ENCODE measurements around the gene NPR2. TPM values are rescaled to one million over a fixed set of nuclear protein-coding genes. Genes with fewer than 3 reads are reported as not detected.

The NPR2 gene
- total RNA-seq, 1 experiment from 2014 or later: 10.1 TPM

DNA sequence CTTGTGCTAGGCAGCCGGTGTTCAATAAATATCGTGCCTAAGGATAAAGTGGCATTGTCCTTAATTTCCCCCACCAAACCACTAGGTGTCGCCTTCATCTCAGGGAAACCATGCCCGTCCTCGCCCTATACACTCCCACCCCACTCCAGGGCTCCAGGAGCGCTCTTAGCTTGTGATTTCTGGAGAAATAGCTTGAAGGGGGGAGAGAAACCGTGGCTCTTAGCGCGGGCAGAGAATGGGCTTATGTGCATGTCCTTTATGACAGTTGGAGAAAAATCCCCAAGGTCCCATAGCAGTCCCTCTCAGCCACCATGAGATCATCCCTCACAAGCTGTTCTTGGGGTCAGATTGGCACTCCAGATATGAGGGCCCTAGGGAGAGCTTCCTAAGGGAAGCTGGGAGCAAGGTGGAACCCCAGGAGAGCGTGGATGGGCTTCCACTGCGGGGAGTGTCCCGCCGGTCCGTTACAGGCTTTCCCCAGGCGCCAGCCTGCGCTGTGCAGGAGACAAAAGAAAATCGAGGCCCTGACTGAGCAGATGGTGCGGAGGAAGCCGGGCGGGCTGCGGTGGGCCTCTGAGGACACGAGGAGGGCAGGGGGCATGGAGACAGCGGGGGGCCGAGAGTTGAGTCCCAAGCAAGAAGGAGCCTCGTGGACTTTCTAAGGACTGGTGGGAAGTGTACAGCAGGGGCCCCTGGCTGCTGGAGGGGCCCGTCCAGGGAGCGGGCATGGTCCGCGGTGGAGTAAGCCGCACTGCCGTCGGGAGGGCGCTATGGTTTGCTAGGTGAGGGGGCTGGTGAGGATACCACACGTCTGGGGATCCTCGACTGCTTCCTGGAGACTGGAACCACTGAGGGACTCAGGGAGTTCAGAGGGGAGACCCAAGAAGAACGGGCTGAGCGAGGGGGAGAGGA, 750 bp upstream of the NPR2 start:
- no peaks in the 10 kb centered on the region for H3K9me3 Mint-ChIP-seq
- peak; percentile 69 for DNase-seq (ENCODE audit: low spot score)
- no peak overlapping the region; the same call in 1 of the 2 replicates for H3K27ac Mint-ChIP-seq
- peaks cover 12% of the 10 kb centered on the region; the same call in 1 of the 2 replicates for H3K36me3 Mint-ChIP-seq
- CTCF ChIA-PET: interaction anchor here (0.5 to 5.9 kb wide), 77 partner anchors 8 to 1198 kb away, joined by 3 to 143 read pairs (median 5); partner anchors contain the start of genes ARHGEF39, CCDC107, CREB3 and FAM221B
- peaks cover 11% of the 10 kb centered on the region for H3K4me1 Mint-ChIP-seq
- POLR2A ChIA-PET: interaction anchor here (0.9 to 1.4 kb wide), 5 partner anchors 23 to 94 kb away, joined by 3 to 9 read pairs (median 3); partner anchors contain the start of genes FAM221B, HINT2 and TMEM8B
- H3K27me3 Mint-ChIP-seq (ENCODE audit: low read depth): peaks cover 3% of the 10 kb centered on the region; the same call in 1 of the 2 replicates
- TF ChIP-seq NFATC4 (CRISPR knock-in tag; IDR thresholded peaks at IDR 0.05) (no peak), FOXJ3 (CRISPR knock-in tag; IDR thresholded peaks at IDR 0.05; ENCODE audit: borderline replicate concordance) (no peak), ATF1 (CRISPR knock-in tag; IDR thresholded peaks at IDR 0.05) (no peak), RORB (CRISPR knock-in tag; IDR thresholded peaks at IDR 0.05) (no peak), TP53 (CRISPR knock-in tag; IDR thresholded peaks at IDR 0.05) (no peak), EMX1 (CRISPR knock-in tag; IDR thresholded peaks at IDR 0.05) (no peak), NFYB (CRISPR knock-in tag; conservative IDR thresholded peaks at IDR 0.05; ENCODE audit: low read depth) (no peak), USF2 (CRISPR knock-in tag; IDR thresholded peaks at IDR 0.05) (no peak), ZNF416 (CRISPR knock-in tag; IDR thresholded peaks at IDR 0.05) (no peak), GRHL2 (CRISPR knock-in tag; IDR thresholded peaks at IDR 0.05; ENCODE audit: insufficient replicate concordance, severe bottlenecking) (no peak), ZNF317 (CRISPR knock-in tag; IDR thresholded peaks at IDR 0.05; ENCODE audit: borderline replicate concordance, low read depth) (no peak), MAX (CRISPR knock-in tag; IDR thresholded peaks at IDR 0.05) (no peak), ZNF532 (CRISPR knock-in tag; IDR thresholded peaks at IDR 0.05; ENCODE audit: borderline replicate concordance) (no peak), HMGA2 (CRISPR knock-in tag; IDR thresholded peaks at IDR 0.05) (no peak)
- TF ChIP-seq, protein P1, sequence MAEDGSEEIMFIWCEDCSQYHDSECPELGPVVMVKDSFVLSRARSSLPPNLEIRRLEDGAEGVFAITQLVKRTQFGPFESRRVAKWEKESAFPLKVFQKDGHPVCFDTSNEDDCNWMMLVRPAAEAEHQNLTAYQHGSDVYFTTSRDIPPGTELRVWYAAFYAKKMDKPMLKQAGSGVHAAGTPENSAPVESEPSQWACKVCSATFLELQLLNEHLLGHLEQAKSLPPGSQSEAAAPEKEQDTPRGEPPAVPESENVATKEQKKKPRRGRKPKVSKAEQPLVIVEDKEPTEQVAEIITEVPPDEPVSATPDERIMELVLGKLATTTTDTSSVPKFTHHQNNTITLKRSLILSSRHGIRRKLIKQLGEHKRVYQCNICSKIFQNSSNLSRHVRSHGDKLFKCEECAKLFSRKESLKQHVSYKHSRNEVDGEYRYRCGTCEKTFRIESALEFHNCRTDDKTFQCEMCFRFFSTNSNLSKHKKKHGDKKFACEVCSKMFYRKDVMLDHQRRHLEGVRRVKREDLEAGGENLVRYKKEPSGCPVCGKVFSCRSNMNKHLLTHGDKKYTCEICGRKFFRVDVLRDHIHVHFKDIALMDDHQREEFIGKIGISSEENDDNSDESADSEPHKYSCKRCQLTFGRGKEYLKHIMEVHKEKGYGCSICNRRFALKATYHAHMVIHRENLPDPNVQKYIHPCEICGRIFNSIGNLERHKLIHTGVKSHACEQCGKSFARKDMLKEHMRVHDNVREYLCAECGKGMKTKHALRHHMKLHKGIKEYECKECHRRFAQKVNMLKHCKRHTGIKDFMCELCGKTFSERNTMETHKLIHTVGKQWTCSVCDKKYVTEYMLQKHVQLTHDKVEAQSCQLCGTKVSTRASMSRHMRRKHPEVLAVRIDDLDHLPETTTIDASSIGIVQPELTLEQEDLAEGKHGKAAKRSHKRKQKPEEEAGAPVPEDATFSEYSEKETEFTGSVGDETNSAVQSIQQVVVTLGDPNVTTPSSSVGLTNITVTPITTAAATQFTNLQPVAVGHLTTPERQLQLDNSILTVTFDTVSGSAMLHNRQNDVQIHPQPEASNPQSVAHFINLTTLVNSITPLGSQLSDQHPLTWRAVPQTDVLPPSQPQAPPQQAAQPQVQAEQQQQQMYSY (CRISPR knock-in tag; IDR thresholded peaks at IDR 0.05): 0 out of 2 replicates have a peak, but pooled peaks have one; percentile 15
- TF ChIP-seq, protein P2, sequence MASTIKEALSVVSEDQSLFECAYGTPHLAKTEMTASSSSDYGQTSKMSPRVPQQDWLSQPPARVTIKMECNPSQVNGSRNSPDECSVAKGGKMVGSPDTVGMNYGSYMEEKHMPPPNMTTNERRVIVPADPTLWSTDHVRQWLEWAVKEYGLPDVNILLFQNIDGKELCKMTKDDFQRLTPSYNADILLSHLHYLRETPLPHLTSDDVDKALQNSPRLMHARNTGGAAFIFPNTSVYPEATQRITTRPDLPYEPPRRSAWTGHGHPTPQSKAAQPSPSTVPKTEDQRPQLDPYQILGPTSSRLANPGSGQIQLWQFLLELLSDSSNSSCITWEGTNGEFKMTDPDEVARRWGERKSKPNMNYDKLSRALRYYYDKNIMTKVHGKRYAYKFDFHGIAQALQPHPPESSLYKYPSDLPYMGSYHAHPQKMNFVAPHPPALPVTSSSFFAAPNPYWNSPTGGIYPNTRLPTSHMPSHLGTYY (CRISPR knock-in tag; IDR thresholded peaks at IDR 0.05): no peak
- TF ChIP-seq, protein P3, sequence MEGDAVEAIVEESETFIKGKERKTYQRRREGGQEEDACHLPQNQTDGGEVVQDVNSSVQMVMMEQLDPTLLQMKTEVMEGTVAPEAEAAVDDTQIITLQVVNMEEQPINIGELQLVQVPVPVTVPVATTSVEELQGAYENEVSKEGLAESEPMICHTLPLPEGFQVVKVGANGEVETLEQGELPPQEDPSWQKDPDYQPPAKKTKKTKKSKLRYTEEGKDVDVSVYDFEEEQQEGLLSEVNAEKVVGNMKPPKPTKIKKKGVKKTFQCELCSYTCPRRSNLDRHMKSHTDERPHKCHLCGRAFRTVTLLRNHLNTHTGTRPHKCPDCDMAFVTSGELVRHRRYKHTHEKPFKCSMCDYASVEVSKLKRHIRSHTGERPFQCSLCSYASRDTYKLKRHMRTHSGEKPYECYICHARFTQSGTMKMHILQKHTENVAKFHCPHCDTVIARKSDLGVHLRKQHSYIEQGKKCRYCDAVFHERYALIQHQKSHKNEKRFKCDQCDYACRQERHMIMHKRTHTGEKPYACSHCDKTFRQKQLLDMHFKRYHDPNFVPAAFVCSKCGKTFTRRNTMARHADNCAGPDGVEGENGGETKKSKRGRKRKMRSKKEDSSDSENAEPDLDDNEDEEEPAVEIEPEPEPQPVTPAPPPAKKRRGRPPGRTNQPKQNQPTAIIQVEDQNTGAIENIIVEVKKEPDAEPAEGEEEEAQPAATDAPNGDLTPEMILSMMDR (IDR thresholded peaks at IDR 0.05): peak; percentile 67
- TF ChIP-seq, protein P4, sequence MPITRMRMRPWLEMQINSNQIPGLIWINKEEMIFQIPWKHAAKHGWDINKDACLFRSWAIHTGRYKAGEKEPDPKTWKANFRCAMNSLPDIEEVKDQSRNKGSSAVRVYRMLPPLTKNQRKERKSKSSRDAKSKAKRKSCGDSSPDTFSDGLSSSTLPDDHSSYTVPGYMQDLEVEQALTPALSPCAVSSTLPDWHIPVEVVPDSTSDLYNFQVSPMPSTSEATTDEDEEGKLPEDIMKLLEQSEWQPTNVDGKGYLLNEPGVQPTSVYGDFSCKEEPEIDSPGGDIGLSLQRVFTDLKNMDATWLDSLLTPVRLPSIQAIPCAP (CRISPR knock-in tag; IDR thresholded peaks at IDR 0.05): no peak
- peak overlapping the region; percentile 90 for H3K4me3 Mint-ChIP-seq
- peak; percentile 84 for ATAC-seq

All from WTC11 (cell line).